ENCODE measurements around the gene RFX1. TPM values are rescaled to one million over a fixed set of nuclear protein-coding genes. Genes with fewer than 3 reads are reported as not detected.
"Not testable (repeated sequence)": the region's sequence is repeated elsewhere in the genome, so short reads cannot be mapped to it uniquely, and the experiment has no call there.

Gene RFX1
- total RNA-seq, 4 donors from 2014 or later = 2.7 to 7.2 (median 4.4) TPM

DNA sequence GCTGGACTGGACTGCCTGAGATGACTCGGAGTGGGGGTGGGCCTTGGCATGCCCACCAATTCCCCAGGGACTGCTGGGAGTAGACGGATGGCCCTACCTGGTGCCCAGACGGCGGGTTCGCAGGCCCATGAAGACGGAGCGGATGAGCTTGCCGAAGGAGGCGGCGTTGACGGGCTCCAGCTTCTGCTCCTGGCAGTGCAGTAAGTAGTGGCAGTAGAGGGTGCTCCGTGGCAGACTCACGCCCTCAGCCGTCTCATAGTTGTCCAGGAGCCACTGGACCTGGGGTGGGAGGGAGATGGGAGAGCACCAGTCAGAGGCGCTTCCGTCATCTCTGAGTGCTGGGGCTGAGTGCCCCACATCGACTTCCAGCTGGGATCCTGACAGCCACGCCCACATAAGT, 36.2 kb downstream of the RFX1 start:
- Histone ChIP-seq H3K27ac (no peak overlapping the region), H3K4me3 (no peak overlapping the region), H3K4me1 (peaks cover under 1 to 6% of the 10 kb centered on the region in 2 donors), H3K9me3 (no peaks in the 10 kb centered on the region), H3K36me3 (peaks cover 0 to 53% of the 10 kb centered on the region in 2 donors), H3K27me3 (no peaks in the 10 kb centered on the region)
- intact Hi-C loops (cut with DNase I; ENCODE audit: low total_unique reads) (no loop called here), in situ Hi-C loops (cut with MboI; ENCODE audit: low sequenced_read_pairs in 4 of 4) (no loop called here)
- ATAC-seq (no peak), DNase-seq (no peak)
- TF ChIP-seq, protein P1, sequence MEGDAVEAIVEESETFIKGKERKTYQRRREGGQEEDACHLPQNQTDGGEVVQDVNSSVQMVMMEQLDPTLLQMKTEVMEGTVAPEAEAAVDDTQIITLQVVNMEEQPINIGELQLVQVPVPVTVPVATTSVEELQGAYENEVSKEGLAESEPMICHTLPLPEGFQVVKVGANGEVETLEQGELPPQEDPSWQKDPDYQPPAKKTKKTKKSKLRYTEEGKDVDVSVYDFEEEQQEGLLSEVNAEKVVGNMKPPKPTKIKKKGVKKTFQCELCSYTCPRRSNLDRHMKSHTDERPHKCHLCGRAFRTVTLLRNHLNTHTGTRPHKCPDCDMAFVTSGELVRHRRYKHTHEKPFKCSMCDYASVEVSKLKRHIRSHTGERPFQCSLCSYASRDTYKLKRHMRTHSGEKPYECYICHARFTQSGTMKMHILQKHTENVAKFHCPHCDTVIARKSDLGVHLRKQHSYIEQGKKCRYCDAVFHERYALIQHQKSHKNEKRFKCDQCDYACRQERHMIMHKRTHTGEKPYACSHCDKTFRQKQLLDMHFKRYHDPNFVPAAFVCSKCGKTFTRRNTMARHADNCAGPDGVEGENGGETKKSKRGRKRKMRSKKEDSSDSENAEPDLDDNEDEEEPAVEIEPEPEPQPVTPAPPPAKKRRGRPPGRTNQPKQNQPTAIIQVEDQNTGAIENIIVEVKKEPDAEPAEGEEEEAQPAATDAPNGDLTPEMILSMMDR (IDR thresholded peaks at IDR 0.05 in 4 of 5, conservative IDR thresholded peaks at IDR 0.05 in 1 of 5) = no peak
- TF ChIP-seq POLR2A (IDR thresholded peaks at IDR 0.05) = no peak

DNA sequence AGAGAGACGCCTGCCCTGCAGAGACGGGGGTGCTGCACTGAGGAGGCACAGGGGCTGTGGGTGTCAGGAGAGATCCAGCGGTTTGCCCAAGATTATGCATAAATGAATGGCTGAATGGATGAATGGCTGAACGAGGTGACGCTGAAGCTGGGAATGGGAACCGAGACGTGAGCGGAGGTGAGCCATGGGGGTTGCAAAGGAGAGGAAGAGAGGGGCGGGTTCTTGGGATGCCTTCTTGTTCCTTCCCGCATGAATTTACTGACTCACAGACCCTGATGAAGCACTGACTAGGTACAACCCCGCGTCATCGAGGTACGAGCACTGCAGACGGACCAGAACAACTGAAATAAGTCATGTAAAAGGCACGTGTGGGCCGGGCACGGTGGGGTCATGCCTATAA, 37.1 kb downstream of the RFX1 start:
- Histone ChIP-seq H3K27ac (no peak overlapping the region), H3K4me3 (no peak overlapping the region), H3K9me3 (no peaks in the 10 kb centered on the region), H3K4me1 (peaks cover 0 to 2% of the 10 kb centered on the region in 2 donors), H3K36me3 (peaks cover 0 to 59% of the 10 kb centered on the region in 2 donors), H3K27me3 (no peaks in the 10 kb centered on the region)
- no peak for TF ChIP-seq POLR2A (IDR thresholded peaks at IDR 0.05)
- TF ChIP-seq, protein P1 (IDR thresholded peaks at IDR 0.05 in 4 of 5, conservative IDR thresholded peaks at IDR 0.05 in 1 of 5) = no peak
- in situ Hi-C loops (cut with MboI; ENCODE audit: low sequenced_read_pairs in 4 of 4) (no loop called here), intact Hi-C loops (cut with DNase I; ENCODE audit: low total_unique reads) (no loop called here)
- DNase-seq (no peak), ATAC-seq (no peak)

DNA sequence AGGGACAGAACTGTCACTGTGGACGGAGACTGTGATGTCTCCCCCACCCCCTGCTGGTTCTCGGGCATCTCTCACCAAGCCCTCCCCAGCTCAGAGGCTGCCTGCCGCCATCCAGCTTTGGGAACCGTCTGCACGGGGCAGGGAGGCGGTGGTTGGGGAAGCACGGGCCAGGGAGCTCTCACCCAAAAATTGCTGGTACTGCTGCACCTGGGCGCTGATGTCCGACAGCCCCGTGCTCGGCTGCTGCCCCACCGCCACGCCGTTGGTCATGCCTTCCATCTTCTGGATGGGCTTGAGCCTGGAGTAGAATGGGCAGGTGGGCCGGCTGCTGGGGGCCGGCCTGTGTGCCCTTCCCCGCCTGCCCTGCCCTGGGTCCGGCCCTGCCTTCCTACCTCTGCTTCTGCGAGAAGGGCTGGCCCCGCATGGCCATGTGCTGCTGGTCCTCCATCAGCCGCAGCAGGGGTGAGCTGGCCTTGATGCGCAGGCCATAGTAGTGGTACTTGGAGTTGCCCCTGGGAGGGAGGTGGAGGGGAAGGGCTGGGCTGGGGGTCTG, 37.7 kb downstream of the RFX1 start:
- H3K27me3 ChIP-seq = no peaks in the 10 kb centered on the region
- no peaks in the 10 kb centered on the region for H3K4me1 ChIP-seq
- in situ Hi-C loops (cut with MboI; ENCODE audit: low sequenced_read_pairs in 4 of 4) = no loop called here
- no peak for DNase-seq
- no peak overlapping the region for H3K27ac ChIP-seq
- TF ChIP-seq, protein P1 (IDR thresholded peaks at IDR 0.05 in 4 of 5, conservative IDR thresholded peaks at IDR 0.05 in 1 of 5) = no peak
- TF ChIP-seq POLR2A (IDR thresholded peaks at IDR 0.05) = no peak
- ATAC-seq = no peak
- H3K9me3 ChIP-seq = no peaks in the 10 kb centered on the region
- intact Hi-C loops (cut with DNase I; ENCODE audit: low total_unique reads) = no loop called here
- peaks cover 0 to 59% of the 10 kb centered on the region in 2 donors for H3K36me3 ChIP-seq
- H3K4me3 ChIP-seq = no peak overlapping the region

DNA sequence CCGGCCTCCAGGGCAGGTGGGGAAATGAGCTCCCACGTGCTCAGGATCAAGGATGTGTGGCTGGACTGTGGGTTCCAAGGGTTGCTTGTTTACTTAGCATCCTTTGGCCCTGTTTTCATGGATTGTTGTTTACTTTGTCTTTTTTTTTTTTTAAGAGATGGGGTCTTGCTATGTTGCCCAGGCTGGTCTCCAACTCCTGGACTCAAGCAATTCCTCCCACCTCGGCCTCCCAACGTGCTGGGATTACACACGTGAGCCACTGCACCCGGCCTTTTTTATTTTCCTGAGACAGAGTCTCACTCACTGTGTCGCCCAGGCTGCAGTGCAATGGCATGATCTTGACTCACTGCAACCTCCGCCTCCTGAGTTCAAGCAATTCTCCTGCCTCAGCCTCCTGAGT, 38.9 kb downstream of the RFX1 start:
- H3K9me3 ChIP-seq; DNase-seq; ATAC-seq; intact Hi-C loops (cut with DNase I; ENCODE audit: low total_unique reads); H3K4me1 ChIP-seq; H3K27ac ChIP-seq; H3K27me3 ChIP-seq; H3K4me3 ChIP-seq; in situ Hi-C loops (cut with MboI; ENCODE audit: low sequenced_read_pairs in 4 of 4): not testable (repeated sequence)
- peaks cover 0 to 61% of the 10 kb centered on the region in 2 donors for H3K36me3 ChIP-seq

DNA sequence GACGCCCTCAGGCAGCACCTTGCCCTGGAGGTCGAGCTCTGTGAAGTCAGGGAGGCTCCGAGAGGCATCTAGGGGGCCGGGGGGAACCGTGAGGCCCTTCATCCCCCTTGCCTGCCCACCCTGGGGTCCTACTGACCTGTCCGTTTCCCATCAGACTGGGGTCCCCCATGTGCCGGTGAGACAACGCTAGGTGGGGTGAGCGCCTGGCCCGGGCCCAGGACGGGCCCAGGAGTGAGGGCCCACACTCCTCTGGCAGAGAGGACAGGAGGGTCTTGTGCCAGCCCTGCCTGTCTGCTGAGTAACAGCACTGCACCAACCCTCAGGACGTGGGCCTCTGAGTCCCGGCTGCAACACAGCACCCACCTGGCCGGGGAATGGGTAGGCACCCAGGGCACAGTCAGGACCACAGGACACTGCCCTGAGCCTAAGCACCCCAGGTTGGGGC, 39.4 kb downstream of the RFX1 start:
- Histone ChIP-seq H3K27ac (no peak overlapping the region), H3K9me3 (no peaks in the 10 kb centered on the region), H3K36me3 (peaks cover 0 to 65% of the 10 kb centered on the region in 2 donors), H3K27me3 (no peaks in the 10 kb centered on the region), H3K4me1 (no peaks in the 10 kb centered on the region), H3K4me3 (no peak overlapping the region)
- ATAC-seq (no peak), DNase-seq (no peak)
- TF ChIP-seq, protein P1 (IDR thresholded peaks at IDR 0.05 in 4 of 5, conservative IDR thresholded peaks at IDR 0.05 in 1 of 5) = no peak
- TF ChIP-seq POLR2A (IDR thresholded peaks at IDR 0.05) = no peak
- in situ Hi-C loops (cut with MboI; ENCODE audit: low sequenced_read_pairs in 4 of 4) = no loop called here
- intact Hi-C loops (cut with DNase I; ENCODE audit: low total_unique reads) = no loop called here

Data from gastrocnemius medialis (tissue), 4 donors.